Endometrial microvascular endothelial cells (primary cell): ENCODE data around the gene MAPKAPK3. TPM values are rescaled to one million over a fixed set of nuclear protein-coding genes. Genes with fewer than 3 reads are reported as not detected.

Experiments used
- in situ Hi-C: cut with HindIII; loops from 2 replicates; pipeline ENCODE4 v1.10.0; 2017; ENCODE audit warnings: low sequenced_read_pairs, low pct_unique_long_range_greater_than_20kb; ENCODE audit errors: inconsistent ontology term
- total RNA-seq: library from RNA; depleted of rRNA; stranded (reverse); fragments of >200 nt; gene quantifications from one replicate; pipeline ENCODE4 v1.2.3, GENCODE V29; 2015; ENCODE audit errors: inconsistent ontology term

The MAPKAPK3 gene
- total RNA-seq, 1 donor from 2014 or later = 39.4 TPM

DNA sequence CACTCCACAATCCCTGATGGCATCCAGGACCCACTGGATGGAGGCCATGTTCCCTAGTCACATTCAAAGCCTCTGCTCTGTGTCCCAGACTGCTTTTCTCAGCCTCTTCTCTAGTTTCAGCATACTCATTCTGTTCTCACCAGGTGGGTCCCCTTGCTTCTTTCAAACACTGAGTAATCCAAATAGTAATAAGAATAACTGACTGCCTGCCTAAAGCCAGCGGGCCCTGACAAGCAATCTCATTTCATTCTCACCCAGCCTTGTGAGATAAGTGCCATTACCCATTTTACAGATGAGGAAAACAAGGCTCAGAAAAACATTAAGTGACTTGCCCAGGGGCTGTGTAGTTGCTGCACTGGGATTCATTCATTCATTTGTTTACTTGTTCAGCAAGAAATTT, 25.4 kb downstream of the MAPKAPK3 start:
- in situ Hi-C loops = no loop called here

DNA sequence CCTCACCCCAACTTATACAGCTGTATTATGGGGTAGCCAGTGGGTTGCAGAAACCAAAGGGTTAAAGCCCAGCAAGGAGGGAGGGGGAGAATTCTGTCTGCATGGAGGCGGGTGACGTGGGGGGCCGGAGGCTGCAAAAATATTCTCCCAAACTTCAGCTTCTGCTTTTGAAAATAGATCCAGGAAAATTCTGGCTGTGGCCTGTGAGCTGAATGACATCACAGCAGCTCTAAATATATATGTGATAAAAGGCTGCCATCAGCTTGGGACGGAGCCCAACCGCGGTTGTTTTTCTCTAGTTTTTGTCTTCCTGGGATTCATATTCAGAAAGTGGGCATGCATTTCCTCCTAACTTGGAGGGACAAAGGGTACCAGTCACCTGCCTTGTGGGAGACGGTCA, 27.6 kb downstream of the MAPKAPK3 start:
- in situ Hi-C loops = no loop called here

DNA sequence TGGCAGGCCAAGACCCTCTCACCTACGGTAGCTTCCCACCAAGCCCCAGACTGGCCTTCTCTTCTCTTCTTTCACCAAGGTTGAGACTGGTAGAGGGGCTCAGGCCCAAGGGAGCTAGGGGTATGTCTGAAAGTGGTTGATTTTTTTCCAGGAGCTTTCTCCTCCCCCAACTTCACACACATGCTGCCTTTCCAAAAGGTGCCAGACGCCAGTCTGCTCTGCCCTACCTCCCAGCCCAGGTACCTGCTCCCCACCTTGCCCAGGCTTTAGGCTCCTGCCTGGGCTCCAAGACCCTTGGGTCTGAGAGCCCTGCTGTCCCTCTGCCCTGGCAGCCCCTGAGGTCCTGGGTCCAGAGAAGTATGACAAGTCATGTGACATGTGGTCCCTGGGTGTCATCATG, 28.4 kb downstream of the MAPKAPK3 start:
- in situ Hi-C loops = no loop called here

DNA sequence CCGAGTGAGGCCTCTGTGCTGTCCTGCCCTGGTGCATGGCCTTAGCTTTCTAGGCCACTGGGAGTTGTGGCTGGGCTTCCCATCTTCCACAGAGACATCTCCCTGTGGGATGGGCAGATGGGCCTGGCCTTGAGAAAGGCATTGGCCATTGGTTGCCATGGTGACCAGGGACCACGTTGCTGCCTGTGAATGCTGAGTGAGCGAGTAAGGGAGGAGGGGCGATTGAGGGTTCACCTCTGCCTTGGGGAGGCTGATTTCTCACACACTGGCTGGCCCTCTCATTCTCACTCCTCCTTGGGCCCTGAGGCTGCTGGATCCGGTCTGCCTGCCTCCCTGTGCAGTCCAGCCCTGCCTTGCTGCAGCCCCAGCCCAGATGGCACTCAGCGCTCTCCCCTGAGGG, 31.4 kb downstream of the MAPKAPK3 start:
- in situ Hi-C loops = no loop called here

GRCh38 chr3:50648944-50649343, 32.0 kb downstream of the MAPKAPK3 start:
- in situ Hi-C loops = no loop called here

DNA sequence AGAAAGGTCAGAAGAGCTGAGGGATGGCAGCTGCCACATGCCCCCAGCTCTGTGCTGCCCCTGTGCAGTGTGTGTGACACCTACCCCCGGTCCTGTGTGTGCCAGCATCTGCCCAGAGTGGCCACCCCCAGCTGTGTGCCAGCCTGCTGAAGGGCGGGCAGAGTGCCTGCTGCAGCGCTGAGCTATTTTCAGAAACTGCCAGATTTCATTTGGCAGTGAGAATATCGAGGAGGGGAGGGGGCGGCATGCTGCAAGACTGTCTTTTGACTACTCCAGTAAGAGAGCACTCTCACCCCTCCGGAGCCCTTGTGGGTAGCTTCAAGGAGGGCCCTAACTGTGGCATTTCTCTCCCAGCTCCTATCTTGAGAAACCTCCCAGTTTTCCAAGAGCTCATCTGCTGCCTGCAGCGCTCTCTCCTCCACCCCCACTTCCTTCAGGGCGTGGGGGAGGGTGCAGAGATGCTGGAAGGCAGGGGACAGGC, 32.5 kb downstream of the MAPKAPK3 start:
- in situ Hi-C loops = no loop called here

DNA sequence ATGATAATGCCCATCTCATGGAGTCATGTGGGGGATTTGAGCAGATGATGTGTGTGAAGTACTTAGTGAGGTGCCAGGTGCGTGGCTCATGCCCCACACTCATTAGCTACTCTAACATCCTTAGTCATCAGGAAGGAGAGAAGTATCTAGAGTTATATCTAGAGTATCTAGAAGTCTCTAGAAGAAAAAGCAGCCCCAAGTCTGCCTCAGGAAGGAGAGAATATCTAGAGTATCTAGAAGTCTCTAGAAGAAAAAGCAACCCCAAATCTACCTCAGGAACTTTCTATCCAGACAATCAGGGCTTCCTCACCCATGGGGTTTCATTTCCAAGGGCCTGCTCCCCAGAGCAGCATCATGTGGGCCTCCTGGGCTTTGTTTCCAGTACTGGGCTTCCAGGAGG, 33.1 kb downstream of the MAPKAPK3 start:
- in situ Hi-C loops = no loop called here

DNA sequence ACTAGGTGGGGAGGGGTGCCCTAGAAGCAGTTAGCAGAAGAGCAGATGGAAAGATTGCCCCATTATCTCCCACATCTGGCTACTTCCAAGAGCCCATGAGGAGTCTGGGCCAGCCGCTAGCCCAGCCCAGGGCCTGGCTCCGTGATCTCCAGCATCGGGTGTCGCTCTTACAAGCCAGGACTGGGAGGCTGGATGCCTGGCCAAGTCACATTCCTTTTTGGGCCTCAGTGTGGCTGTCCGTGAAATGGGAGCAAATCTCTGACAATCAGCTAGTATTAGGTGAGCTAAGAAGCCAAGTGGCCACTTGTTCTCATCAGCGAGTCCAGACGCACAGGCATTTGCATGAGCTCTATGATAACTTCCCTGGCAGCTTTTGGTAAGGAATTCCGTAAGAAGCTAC, 34.5 kb downstream of the MAPKAPK3 start:
- in situ Hi-C loops = no loop called here

GRCh38 chr3:50651920-50652529, 35.1 kb downstream of the MAPKAPK3 start:
- in situ Hi-C loops = no loop called here

GRCh38 chr3:50652709-50653108, 35.8 kb downstream of the MAPKAPK3 start:
- in situ Hi-C loops = no loop called here

GRCh38 chr3:50653937-50654595, 37.1 kb downstream of the MAPKAPK3 start:
- in situ Hi-C loops = no loop called here

DNA sequence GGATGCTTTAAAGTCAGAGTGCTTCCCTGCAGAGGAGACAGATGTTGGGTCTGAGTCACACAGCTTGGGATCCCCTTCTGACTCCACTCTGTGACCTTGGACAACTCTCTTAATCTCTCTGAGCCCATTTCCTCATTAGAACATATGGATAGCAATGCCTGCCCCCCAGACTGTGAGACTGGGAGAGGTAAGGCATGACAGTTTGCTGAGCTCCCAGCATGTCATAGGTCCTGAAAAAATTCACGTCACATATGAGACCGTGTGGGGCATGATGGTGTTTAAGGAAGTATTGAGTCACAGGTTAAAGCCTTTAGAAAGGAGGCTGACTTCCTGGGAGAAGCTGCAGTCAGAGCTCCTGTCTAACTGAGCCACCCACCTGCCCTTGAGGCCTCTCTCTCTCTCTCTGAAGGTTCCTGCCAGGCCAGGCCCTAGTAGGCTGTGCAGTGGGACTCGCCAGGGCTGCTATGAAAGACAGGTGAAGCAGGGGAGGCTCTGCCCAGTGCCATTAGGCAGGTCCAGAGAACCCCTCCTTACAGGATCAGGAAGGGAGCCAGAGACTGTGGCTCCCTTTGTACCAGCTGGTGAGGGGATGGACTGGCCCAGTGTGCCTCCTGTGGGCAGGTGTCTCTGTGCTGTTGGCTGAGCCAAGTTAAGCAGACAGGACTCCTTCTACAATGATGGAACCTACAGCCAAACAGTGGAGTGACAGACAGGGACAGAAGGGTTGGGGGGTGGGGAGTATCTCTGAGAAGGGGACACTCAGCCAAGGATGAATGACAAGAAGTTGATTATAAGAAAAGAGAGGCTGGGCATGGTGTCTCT, 38.3 kb downstream of the MAPKAPK3 start:
- in situ Hi-C loops = no loop called here

DNA sequence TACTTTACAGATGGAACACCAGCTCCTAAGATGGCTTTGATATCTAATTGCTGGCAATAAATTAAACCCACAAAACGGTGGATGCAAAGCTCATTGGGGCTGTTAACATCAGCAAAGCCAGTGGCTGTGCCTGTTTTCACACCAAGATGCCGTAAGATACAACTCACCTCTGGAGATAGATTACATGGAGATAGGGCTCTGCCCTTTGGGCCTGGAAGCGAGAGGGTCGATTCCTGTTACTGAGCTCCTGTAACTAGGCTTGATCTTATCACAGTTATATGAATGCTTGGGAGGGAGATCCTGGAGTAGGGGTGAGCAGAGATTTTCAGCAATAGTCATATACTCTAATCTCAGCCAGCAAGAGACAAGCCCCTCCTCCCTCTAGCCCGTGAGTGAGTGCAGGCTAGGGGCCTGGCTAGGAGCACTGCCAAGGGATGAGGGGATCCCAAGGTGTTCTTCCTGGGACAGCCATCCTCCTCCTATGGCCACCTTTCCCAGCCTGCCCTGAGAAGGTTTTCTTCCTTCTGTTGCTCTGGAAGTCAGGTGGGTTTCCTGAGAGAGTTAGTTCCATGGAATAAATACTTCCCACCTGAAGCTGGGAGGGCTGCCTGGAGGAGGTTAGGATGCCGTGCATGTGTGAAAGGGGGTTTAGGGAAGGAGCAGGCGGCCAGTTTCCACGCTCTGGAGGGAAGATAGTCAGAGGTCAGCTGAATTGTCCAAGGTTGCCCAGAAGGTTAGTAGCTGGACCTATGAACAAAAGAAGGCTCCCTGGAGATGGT, 39.7 kb downstream of the MAPKAPK3 start:
- in situ Hi-C loops = no loop called here

DNA sequence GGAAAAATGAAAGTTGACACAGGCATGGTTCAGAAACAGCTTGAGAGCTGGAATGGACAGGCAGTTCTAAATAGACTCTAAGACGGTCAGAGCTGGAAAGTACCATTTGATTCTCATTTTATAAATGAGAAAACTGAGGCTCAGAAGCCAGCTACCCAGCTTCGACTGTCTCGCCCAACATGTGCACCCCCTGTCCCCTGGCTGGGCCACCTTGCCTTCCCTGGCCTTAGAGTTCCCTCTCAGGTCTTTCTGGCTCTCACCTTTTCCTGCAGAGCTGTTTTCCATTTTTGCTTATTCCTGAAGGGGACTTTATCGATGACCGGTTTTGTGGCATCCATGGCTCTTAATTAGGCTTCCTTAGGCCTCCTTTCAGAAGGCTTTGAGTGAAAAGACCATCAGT, 40.5 kb downstream of the MAPKAPK3 start:
- in situ Hi-C loops = no loop called here

GRCh38 chr3:50657816-50658215, 40.9 kb downstream of the MAPKAPK3 start:
- in situ Hi-C loops = no loop called here

DNA sequence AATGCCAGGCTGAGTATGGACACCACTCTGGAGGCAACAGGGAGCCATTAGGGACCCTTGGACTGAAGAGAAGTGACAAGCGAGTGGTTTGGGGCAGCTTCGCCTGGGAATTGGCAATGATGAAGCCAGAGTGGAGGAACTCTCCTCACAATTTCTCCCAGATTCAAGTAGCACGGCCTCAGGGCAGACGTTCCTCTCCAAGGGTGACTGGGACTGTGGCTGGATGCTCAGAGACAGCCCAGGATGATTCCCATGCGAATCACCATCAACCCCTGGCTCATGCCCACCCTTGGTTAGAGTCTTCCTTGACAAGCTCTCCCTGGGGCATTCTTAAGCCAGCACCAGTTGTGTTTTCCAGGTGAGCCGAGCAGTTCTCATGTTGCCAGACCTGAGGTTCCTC, 41.5 kb downstream of the MAPKAPK3 start:
- in situ Hi-C loops = no loop called here

DNA sequence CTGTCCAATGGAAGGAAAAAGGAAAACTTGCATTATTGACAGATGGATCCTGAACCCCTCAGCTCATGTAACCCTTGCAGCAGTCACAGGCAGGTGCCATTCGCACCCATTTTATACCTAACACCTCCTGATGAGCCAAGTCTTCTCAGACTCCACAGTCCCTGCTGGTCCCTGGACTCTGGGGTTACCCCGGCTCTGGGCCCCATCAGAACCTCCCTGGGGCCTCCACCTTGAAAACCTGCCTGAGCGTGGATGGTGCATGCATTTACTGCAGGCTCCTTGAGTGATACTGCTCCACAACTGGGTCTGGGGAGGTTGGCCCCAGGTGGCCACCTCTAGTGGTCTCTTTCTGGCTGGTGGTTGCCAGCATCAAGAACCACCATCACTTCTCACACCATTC, 41.9 kb downstream of the MAPKAPK3 start:
- in situ Hi-C loops = no loop called here

GRCh38 chr3:50660386-50660785, 43.4 kb downstream of the MAPKAPK3 start:
- in situ Hi-C loops = no loop called here

DNA sequence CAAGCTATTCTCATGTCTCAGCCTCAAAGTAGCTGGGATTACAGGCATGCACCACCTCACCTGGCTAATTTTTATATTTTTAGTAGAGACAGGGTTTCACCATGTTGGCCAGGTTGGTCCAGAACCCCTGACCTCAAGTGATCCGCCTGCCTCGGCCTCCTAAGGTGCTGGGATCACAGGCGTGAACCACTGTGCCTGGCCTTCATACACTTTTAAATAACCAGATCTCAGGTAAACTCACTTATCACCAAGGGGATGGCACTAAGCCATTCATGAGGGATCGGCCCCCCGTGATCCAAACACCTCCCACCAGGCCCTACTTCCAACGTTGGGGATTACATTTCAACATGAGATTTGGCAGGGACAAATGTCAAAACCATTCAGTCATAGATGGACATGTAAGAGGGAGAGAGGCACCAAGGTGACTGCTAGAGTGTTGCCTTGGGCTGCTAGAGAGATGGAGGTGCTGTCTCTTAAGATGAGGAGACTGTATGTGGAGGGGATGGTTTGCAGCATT, 44.4 kb downstream of the MAPKAPK3 start:
- in situ Hi-C loops = no loop called here
